Measurements from ENCODE around the gene EEF2K.

DNA sequence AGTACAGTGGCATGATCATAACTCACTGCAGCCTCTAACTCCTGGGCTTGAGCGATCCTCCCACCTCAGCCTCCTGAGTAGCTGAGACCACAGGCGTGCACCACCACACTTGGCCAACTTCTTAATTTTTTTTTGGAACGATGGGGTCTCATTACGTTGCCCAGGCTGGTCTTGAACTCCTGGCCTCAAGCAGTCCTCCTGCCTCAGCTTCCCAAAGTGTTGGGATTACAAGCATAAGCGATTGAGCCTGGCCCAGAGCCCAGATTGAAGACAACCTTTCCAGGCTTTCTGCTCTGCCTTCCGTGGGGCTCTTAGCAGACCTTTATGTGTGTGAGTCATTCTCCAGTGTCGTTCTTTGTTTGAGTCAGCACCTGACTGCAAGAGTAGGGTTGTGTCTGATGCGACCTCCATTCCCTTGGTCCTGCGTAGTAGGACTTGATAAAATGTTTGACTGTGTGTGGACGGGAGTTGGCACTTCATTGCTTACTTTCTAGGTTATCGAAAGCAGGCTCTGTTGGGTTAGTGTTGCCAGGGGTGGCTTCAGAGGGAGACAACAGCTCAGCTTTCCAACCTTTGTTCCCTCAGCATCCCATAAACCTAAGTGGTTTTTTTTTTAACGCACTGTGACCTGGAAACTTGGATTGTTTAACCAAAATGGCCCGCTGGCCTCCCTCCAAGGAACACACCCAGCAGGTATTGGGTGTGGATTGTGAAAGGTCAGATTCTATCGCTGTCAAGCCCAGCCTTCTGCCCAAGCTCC, 26.4 kb downstream of the EEF2K start:
- TF ChIP-seq TAF1 (IDR thresholded peaks at IDR 0.05; ENCODE audit: borderline replicate concordance, insufficient read depth, low read length) (no peak), POLR2AphosphoS5 (IDR thresholded peaks at IDR 0.05; ENCODE audit: low read depth, low read length) (no peak), FOXP2 (optimal IDR thresholded peaks at IDR 0.05; ENCODE audit: borderline replicate concordance, extremely low read depth, extremely low read length, insufficient read depth) (no peak), SIN3A (IDR thresholded peaks at IDR 0.05; ENCODE audit: borderline replicate concordance, insufficient read depth, low read length) (no peak)
- TF ChIP-seq, protein P1, sequence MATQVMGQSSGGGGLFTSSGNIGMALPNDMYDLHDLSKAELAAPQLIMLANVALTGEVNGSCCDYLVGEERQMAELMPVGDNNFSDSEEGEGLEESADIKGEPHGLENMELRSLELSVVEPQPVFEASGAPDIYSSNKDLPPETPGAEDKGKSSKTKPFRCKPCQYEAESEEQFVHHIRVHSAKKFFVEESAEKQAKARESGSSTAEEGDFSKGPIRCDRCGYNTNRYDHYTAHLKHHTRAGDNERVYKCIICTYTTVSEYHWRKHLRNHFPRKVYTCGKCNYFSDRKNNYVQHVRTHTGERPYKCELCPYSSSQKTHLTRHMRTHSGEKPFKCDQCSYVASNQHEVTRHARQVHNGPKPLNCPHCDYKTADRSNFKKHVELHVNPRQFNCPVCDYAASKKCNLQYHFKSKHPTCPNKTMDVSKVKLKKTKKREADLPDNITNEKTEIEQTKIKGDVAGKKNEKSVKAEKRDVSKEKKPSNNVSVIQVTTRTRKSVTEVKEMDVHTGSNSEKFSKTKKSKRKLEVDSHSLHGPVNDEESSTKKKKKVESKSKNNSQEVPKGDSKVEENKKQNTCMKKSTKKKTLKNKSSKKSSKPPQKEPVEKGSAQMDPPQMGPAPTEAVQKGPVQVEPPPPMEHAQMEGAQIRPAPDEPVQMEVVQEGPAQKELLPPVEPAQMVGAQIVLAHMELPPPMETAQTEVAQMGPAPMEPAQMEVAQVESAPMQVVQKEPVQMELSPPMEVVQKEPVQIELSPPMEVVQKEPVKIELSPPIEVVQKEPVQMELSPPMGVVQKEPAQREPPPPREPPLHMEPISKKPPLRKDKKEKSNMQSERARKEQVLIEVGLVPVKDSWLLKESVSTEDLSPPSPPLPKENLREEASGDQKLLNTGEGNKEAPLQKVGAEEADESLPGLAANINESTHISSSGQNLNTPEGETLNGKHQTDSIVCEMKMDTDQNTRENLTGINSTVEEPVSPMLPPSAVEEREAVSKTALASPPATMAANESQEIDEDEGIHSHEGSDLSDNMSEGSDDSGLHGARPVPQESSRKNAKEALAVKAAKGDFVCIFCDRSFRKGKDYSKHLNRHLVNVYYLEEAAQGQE (IDR thresholded peaks at IDR 0.05; ENCODE audit: insufficient read depth in 1 of 2, low read depth in 2 of 2, low read length in 2 of 2): no peak
